HG02571 (cell line): ENCODE measurements around the gene ANO8.

Source experiments
- ATAC-seq: cut with Tn5 transposase; IDR thresholded peaks from one replicate; pipeline ENCODE4 v1.9.1; 2021; ENCODE audit warnings: mild to moderate bottlenecking, moderate library complexity; ENCODE audit not compliant: unreplicated experiment

ANO8 gene

DNA sequence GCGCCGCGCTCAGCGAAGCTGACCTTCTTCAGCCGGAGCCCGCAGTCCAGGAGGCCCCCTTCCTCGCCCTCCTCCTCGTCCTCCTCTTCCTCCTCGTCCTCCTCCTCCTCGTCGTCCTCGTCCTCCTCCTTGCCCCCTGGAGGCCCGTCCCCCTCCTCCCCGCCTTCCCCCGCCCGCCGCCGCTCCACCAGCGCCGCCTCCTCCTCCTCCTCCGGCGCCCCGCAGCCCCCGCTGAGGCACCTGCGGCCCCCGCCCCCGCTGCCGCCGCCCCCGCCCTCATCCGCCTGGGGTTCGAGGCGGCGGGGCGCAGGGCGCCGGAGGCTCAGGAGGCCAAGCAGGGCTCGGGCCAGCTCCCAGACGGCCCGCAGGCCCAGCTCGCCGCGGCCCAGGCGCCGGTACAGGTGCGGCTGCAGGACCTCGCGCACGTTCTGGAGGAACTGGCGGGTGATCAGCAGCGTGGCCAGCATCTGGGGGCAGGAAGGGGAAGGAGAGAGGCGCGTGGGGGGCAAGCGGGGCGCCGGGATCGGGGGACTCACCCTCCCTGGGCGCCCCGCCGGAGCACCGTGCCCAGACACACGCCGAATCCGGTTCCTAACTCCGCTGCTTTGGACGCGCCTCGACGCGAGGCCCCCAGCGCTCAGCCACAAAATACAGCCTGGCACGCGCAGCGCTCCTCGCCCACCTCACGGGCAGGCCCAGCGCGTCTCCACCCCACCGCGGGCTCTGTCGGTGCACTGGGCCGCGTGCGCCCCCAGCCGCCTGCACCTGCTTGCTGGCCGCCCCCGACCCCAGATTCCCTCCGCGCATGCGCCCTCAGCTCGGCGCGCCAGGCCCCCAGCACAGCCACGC, 5.9 kb downstream of the ANO8 start:
- no peak for ATAC-seq

DNA sequence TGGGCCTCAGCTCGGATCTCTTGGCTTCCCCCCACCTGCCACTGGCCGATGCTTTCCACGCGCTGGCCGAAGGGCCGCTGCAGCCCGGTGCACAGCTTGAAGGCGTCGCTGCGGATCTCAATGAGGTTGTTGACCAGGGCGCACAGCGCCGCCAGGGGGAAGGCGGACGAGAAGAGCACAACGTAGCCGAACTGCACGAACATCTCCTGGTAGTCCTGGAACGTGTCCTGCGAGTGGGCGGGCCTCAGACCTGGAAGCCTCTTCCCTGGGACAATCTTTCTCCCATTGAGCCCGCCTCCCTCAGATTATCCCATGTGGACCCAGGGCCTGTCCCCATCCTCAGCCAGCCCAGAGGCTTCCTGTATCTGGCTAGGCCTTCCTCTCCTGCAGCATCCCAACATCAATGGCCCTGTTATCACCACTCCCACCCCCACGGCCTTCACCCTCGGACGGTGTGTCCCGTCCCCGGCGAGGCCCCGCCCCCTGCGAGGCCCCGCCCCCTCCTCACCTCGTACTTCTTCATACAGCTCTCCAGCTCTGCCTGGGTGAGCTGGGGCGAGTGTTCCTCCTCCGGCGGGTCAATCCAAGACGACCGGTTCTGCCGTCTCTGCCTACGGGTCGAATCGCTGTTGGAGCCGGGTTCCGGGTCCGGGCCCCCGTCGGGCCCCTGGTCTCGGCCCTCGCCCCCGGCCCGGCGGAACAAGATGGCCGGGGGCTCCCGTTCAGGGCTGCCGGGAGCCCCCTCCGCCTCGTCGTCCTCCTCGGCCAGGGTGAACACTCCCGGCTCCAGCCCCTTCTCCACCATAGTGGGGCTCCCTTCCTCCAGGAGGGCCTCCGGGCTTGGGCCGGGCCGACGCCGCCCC, 6.8 kb downstream of the ANO8 start:
- no peak for ATAC-seq

DNA sequence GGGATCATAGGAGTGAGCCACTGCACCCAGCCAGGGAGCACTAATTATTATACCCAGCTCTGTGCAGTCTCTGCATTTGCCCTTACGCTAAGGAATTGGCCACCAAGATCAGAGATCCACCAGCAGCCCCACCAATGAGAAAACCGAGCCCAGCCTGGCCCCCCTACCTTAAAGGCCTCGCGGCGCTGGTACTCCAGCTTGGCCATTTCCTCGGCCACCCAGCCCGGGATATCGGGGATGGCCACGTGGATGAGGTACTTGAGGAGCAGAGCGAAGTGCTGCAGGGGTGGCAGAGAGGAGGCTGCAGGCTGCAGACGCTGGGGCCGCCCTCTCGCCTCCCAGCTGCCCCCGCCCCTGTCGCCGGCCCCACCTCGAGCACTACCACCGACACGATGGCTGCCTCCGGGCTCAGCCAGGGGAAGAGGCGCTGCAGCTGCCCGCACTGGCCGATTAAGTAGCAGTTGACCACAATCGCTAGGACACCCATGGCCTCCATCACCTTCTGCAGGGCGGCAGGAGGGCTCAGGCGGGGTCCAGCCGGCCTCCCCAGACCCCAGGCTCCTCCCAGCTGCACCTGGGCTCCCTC, 7.5 kb downstream of the ANO8 start:
- no peak for ATAC-seq

DNA sequence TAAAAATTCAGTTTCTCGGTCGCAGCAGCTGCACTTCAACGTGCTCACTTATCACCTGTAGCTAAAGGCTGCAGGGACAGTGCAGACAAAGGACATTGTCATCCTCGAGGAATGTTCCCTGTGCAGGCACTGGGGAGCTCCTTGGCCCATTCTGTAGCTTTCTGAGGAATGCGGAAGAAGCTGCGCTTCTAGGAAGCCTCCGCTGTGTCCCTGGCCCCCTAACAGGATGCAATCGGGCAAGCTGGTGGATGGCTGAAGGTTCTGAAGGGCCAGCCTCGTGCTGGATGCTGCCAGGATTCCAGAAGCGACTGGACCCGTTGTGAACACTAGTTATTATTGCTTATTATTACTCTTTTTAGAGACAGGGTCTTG, 8.1 kb downstream of the ANO8 start:
- ATAC-seq, result no peak

DNA sequence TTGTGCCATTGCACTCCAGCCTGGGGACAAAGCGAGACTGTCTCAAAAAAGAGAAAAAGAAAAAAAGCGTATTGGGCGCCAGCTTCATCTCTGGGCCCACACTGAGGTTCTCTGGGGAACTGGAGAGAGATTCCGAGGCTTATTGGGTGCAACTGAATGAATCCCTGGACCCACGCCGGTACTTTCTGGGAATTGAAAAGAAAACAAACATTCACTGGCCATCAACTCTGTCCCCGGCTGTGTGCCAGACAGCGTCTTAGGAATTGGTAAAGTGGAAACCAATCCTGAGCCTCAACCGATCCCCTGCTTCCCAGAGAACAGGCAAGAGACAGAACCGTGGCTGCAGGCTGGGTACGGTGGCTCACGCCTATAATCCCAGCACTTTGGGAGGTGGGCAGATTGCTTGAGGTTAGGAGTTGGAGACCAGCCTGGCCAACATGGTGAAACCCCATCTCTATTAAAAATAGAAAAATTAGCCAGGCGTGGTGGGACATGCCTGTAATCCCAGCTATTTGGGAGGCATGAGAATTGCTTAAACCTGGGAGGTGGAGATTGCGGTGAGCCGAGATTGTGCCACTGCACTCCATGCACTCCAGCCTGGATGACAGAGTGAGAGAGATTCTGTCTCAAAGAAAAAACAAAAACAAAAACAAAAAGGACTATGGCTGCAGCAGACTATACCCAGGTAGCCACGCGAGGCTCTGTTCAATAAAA, 8.6 kb downstream of the ANO8 start:
- no peak for ATAC-seq

DNA sequence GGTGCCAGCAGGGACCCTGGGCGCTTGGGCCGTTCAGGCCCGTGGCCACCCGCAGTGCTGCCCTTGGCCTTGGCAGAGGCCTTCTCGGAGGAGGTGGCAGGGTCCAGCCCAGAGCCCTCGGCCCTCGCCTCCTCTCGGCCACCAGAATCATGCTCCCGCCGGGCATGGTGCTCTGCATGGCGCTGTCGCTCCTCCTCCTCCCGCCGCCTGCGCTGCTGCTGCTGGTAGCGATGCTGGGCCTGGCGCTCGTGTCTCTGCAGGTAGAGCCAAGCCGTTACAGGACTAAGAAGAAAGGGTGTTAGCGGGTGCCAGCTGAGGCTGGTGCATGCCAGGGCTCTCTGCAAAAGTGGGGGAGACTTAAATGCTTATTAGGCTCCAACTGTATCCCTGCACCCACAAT, 9.5 kb downstream of the ANO8 start:
- no peak for ATAC-seq

DNA sequence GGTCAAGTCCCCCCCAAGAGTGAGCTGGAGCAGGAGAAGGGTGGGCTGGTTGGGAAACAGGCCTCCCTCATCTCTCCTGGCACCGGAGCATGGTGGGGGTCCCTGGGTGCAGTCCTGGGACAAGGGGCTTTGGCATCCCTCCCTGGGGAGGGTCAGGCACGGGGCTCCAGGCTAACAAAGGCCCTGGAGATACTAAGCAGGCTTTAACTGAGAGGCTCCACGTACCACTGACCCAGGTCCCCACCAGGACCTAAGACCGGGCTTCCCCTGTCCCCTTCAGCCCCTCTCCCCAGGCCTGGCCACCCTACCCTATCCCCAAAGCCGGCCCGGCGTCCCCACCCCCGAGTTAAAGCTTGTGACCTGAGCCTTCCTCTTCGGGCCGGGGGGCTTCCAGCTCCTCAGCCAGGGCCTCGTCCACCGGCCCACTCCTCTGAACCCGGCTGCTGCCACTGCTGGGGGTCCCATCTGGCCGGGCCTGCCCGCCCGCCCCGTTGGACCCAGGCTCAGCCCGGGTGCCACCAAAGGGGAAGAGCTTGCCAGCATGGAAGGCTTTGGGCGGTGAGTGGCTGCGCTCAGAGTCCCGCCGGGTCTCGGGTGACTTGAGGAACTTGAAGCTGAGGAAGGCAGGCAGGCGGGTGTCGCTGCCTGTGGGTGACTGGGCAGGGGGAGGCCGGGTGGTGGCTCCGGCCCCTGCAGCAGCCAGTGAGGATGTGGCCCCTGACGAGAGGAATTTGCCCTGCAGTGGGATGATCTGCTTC, 10.1 kb downstream of the ANO8 start:
- ATAC-seq, result no peak

DNA sequence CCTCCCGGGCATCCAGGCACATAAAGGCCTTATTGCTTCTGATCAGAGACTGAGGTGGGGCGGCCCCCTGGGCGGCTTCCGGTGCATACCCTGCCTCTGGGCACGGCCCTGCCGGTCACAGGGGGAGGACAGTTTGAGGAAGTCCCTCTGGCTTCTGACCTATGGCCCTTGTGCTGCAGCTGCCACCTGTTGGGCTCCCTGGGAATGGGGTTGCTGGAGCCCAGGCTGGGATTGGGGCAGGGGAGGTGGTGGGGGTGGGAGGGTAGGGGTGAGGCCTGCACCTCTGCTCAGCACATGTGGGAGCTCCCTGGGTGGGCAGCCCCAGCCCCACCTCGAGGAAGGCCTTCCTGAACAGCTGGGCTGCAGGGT, 10.7 kb downstream of the ANO8 start:
- ATAC-seq, result no peak

DNA sequence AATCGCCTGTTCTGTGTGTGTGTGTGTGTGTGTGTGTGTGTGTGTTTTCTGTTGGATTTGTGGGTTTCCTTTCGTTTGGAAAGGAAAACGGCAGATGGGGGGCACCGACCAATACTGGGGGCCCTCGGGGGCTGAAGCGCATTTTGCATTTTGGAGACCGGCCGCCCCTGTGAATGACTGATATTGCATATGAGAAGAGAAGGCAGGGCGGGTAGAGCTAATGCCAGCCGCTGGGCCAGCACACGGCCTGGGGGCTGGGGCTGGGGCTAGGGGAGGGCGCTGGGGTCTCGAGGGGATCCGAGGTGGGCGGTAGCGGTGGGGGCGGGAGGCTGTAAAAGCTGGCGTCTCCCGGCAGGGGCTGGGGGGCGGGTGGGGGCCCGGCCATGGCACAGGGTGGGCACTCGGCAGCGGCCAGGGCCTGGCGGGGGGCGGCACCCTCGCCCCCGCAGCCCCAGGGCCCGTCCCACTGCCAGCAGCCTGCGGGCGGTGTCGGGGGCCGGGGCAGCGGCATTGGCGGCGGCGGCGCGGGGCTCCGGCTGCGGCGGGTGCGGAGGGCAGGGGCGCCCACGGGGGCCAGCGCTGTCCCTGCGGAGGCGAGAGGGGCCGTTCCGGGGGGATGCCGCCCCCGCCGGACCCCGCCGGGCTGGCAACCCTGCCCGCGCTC, 11.2 kb downstream of the ANO8 start:
- no peak for ATAC-seq

DNA sequence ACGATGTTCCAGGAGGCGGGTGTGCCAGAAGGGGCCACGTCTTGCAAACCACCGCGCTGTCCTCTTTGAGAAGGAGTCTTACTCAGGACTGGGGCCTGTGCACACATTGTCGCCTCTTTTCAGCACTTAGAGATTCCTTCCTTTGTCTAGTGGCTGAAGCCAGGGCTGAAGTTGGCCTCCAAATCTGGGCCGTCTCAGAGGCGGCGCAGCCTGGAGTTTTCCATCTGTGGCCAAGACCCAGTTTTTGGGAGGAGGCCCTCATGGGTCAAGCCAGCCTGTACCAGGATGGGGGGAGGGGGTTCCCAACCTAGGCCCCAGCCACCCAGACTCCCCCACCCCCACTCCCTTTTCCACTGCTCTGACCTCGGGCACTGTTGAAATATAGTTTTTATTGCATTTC, 11.8 kb downstream of the ANO8 start:
- ATAC-seq, result no peak

DNA sequence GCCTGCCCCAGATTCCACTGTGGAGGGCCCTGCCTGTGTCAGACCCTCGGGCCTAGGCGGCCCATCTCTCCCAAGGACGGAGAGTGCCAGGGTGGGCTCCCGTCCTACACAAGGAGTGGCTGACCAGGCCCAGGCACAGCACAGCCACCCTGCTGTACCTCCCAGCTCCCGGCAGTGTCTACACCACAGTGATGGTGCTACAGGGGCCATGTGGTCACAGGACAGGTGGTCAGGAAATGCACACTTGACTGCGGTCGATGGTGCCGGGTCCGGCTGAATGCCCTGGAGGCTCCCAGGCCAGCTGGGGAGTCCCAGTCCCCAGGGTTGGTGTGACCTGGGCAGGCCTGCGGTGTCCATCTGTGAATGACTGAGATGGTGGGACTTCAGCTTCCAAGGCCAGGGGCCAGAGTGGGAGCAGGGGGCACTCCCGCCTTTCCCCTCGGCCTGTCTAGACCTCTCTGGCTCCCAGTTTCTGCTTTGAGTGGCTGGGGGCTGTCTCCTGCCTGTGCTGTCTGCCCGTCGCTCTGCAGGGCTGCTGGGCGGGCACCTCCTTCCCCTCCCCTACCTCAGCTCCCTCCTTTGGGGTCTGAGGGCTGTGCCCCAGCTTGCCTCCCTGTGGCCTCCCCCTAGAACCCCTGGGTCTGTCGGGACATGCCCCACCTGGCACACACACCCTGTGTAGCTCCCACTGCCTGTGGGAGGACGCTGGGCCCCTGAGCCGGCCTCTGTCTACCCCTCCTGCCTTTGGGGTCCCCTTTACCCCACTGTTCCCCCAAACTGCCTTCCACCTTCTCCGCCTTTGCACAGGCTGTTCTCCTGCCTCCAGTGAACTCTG, 12.8 kb downstream of the ANO8 start:
- no peak for ATAC-seq

DNA sequence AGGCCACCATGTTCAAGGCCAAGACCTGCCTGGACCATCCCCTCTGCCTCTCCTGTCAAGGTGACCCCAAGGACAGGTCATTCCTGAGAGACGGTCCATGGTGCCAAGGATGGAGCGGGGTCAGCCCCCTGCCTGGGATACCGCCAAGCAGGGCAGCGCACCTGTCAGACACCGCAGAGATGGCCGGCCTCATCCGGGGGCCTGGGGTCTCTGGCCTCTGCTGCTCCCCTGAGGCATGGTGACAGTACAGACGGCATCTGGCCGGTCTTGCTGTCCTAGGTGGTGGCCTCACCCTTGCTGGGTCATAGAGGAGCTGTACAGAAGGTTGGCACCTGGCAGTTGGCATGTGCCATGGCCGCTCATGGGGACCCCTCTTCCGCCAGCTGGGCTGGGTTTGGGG, 14.2 kb downstream of the ANO8 start:
- no peak for ATAC-seq

DNA sequence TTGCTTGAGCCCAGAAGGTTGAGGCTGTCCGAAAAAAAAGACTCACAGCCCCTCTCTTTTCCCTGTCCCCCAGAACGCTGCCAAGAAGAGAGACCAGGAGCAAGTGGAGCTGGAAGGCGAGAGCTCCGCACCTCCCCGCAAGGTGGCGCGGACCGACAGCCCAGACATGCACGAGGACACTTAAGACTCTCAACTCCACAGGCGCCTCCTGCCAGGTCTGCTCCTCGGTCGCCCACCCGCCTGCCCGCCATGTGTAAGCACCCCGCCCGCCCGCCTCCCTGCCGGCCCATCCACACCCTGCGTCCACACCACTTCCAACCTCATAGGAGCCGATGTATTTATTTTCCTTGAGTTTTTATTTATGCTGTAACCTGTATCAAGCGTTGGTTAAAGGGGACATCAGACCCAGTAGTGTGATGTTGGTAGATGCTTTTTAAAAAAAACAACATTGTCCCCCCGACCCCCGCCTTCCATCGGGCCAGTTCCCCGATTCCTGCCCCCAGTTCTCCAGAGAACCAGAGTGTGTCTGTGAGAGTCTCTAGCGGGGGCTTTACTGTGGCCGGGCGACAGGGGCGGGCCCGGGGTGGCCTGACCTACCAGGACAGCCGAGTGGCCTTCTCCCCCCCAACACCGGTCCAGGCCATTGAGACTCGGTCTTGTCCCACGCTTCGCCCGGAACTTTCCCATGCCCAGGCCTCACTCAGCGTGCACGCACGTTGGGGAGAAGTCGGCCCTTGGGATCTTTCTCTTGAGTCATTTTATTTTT, 15.0 kb downstream of the ANO8 start:
- no peak for ATAC-seq

DNA sequence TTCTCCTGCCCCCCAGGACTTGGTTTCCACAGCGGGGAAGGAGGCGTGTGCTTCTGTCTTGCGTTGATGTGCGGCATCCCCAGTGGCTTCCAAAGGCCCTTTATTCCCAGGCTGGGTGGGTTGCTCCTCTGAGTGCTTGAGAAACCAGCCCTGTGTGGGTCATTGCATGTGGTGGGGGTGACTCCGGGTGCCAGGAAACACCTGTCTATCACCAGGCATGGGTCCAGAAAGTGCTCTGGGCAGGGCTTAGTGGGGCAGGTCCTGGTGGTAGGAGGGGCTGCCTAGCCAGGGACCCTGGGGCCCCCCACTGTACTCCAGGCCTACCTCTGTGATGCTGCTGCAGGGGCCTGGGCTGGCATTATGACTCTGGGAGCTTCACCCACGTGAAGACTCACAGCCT, 15.7 kb downstream of the ANO8 start:
- ATAC-seq, result no peak

DNA sequence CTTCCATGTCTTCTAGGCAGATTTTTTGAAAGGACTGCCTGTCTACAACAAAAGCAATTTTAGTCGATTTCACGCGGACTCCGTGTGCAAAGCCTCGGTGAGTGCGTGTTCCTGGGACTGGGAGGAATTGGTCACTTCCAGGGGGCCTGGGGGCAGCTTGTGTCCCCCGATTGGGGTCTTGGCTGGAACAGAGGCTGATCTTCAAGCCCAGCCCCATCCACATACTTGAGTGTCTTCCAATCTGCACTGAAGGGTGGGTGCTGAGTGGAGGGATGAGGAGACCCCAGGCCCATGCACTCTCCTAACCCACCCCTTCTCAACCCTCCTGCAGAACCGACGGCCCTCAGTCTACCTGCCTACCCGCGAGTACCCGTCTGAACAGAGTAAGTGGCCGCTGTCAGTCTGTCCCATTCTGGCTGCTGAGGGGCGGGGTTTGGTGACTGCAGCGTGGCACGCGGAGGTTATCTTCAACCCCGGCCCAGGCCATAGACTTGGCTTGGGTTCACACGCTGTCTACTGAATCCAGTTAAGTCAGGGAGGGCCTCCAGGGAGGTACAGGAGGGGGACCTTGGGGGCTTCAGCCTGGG, 20.6 kb downstream of the ANO8 start:
- ATAC-seq, result no peak

DNA sequence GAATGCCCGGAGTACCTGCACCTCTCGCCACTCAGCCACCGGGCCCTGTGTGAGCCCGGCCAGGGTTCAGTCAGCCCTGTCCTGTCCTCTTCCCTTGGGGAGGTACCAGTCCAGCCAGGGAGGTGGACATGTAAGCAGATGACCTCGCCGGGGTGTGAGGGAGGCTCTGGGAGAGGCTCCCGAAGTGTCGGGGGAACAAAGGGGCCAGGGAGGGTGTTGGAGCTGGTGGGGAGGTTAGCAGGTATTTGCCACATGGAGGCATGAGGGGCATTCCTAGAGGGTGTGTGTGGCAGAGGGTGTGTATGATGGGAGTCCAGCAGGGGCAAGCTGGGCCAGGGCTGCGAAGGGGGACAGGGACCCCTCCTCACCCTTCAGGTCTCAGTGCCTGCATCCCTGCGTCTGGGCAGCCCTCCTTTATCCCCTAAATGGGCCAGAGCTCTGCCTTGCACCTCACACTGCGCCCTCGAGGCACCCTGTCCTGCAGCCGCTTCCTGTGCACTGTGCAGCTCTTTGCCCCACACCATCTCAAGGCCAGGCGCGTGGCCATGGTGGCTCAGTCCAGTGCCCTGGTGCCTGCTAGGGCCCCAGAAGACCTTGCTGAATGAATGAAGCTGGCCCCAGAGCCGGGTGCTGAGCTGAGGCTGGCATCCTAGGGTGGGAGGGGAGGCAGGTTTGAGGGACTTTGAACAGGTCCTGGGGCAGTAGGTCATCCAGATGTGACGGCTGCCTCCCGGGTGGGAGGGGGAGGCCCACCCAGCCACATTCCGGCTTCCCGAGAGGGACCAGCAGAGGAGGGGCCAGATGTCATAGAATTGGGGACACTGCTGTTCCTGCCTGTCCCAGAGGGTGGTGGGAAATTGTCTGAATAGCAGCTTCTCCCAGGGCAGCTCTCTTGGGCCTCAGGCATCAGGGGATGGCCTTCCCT, 22.2 kb downstream of the ANO8 start:
- ATAC-seq, result no peak
